ENCODE data around the gene PIGL. TPM values are rescaled to one million over a fixed set of nuclear protein-coding genes. Genes with fewer than 3 reads are reported as not detected.

The PIGL gene
- total RNA-seq, 4 donors from 2014 or later, result 59.7 to 94.0 (median 68.0) TPM

GRCh38 chr17:16258901-16259300 lies 41.9 kb downstream of the PIGL start:
- TF ChIP-seq CTCF (IDR thresholded peaks at IDR 0.05; ENCODE audit: low read depth), result no peak

DNA sequence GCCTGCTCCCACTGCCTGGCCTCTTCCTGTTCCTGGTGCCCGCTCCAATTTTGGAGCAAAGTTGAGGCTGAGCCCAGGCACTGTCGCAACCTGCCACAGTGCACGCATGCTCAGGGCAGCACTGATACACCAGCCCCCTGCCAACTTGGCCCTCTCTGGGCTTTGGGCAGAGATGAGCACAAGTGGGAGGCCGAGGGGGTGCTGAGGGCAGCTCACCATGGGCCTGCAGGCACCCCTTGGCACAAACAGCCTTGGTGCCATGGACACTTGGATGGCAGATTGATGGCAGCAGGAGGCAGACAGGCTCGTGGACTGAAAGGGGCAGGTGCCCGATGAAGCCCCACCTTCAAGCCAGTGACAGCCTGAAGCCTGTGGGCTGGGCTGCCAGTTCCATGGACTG lies 42.9 kb downstream of the PIGL start:
- TF ChIP-seq CTCF (IDR thresholded peaks at IDR 0.05; ENCODE audit: low read depth), result no peak

DNA sequence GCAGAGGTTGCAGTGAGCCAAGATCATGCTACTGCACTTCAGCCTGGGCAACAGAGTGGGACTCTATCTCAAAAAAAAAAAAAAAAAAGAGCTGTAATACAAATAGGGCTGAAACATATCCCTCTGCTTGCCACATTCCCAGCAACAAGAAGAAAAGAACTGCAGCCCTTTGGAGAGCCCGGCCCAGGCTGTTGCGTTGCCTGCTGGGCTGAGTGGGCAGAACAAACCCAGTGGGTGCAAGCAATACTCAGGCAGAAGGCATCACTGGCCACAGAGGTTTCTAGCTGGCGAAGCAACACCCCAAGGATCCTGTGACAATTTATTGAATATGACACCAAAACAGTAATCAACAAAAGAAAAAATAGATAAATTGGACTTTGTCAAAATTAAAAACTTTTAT lies 44.0 kb downstream of the PIGL start:
- no peak for TF ChIP-seq CTCF (IDR thresholded peaks at IDR 0.05; ENCODE audit: low read depth)

DNA sequence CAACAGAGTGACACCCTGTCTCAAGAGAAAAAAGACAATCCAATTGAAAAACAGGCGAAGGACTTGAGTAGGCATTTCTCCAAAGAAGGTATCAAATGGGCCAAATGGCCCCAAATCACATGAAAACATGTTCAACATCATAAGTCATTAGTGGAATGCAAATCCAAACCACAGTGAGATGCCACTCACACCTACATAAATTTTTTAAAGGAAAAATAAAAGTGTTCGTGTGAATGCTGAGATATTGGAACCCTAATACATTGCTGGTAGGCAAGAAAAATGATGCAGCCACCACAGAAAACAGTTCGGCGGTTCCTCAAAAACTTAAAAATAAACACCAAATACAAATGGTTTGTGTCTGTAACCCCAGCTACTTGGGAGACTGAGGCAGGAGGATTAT lies 45.2 kb downstream of the PIGL start:
- TF ChIP-seq CTCF (IDR thresholded peaks at IDR 0.05; ENCODE audit: low read depth), result no peak

DNA sequence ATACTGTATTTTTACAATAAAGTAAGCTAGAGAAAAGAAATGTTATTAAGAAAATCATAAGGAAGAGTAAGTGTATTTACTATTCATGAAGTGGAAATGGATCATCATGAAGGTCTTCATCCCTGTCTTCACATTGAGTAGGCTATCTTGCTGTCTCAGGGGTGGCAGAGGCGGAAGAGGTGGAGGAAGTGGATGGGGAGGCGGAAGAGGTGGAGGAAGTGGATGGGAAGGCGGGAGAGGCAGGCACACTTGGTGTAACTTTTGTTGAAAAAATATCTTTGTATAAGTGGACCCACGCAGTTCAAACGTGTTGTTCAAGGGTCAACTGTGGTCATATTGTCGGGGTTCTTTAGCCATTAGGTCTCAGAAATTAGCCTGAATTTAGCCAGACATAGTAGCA lies 50.2 kb downstream of the PIGL start:
- no peak for TF ChIP-seq CTCF (IDR thresholded peaks at IDR 0.05; ENCODE audit: low read depth)

GRCh38 chr17:16269658-16270057 lies 52.6 kb downstream of the PIGL start:
- TF ChIP-seq CTCF (IDR thresholded peaks at IDR 0.05; ENCODE audit: low read depth), result no peak

GRCh38 chr17:16272111-16272840 lies 55.3 kb downstream of the PIGL start:
- no peak for TF ChIP-seq CTCF (IDR thresholded peaks at IDR 0.05; ENCODE audit: low read depth)
